ENCODE results near the gene TMEM79.

The TMEM79 gene, protein sequence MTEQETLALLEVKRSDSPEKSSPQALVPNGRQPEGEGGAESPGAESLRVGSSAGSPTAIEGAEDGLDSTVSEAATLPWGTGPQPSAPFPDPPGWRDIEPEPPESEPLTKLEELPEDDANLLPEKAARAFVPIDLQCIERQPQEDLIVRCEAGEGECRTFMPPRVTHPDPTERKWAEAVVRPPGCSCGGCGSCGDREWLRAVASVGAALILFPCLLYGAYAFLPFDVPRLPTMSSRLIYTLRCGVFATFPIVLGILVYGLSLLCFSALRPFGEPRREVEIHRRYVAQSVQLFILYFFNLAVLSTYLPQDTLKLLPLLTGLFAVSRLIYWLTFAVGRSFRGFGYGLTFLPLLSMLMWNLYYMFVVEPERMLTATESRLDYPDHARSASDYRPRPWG

DNA sequence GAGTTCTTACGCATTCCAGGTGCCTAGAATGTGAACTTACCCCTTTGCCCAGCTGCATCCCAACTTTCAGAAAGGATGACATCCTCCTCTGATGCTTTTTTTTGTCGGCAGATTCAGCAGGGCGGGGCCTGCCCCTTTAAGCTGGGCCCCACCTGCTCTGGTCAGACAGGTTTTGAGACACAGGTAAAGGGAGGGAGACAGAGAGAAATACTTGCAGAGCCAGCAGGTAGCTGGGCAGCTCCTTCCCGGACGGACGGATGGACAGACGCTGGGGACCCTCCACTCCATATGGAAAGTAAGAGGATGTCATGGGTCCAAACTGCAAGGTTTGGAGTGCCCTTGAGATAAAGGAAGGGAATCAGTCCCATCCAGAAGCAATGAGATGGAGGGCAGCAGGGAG lies at the start of gene TMEM79:
TMEM79 (plus strand) TSS at position 214 of the 400 bp plus-strand sequence. CDS start 902 bp downstream, outside the sequence.
- DNase-seq, result no peak

DNA sequence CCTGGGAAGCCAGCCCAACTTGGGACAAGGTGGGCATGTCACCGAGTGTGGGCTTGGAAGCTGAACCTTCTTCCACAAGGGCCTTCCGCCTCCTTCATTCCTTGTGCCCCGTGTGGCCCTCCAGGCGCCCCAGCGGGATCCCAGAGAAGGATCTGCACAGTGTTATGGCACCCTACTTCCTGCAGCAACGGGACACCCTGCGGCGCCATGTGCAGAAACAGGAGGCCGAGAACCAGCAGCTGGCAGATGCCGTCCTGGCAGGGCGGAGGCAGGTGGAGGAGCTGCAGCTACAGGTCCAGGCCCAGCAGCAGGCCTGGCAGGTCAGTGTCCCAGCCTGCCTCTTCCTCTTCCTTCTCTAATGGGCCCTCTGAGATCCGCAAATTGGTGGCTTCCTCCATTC lies 48.0 kb upstream of the TMEM79 start:
- no peak for DNase-seq

DNA sequence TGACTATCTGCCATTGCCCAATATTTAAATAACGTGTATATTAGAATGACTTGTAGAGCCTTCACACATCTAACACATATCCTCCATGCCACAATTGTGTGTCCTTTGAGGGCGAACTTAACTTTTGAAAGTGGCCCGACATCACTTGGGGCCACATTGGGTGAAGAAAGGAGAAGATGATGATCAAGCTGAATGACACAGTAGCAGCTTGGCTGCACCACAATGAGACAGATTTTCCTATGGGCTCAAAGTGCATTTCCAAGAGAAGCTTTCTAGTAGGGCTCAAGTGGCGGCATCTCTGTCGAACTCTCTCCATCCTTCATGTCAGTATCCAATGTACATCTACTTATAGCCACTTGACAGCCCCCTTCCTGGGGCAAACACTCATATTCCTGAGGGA lies 45.9 kb upstream of the TMEM79 start:
- DNase-seq, result no peak

DNA sequence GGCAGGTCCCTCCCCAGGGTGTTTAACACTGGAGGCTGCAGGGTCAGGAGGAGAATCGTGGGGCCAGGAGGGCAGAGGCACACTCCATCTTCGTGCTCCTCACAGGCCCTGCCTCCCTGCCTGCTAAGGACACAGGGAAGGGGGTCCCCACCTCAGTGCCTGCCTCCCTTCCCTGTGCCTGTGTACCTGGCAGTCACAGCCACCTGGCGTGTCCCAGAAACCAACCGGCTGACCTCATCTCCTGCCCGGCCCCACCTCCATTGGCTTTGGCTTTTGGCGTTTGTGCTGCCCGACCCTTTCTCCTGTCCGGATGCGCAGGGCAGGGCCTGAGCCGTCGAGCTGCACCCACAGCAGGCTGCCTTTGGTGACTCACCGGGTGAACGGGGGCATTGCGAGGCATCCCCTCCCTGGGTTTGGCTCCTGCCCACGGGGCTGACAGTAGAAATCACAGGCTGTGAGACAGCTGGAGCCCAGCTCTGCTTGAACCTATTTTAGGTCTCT lies 42.8 kb upstream of the TMEM79 start:
- no peak for DNase-seq

DNA sequence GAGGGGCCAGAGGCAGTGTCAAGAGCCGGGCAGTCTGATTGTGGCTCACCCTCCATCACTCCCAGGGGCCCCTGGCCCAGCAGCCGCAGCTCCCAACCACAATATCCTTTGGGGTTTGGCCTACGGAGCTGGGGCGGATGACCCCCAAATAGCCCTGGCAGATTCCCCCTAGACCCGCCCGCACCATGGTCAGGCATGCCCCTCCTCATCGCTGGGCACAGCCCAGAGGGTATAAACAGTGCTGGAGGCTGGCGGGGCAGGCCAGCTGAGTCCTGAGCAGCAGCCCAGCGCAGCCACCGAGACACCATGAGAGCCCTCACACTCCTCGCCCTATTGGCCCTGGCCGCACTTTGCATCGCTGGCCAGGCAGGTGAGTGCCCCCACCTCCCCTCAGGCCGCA lies 42.2 kb upstream of the TMEM79 start, which contains the start of gene BGLAP:
BGLAP (plus strand) TSS at position 259 of the 400 bp plus-strand sequence; CDS start at position 307, 48 bp downstream.
- DNase-seq, result no peak

DNA sequence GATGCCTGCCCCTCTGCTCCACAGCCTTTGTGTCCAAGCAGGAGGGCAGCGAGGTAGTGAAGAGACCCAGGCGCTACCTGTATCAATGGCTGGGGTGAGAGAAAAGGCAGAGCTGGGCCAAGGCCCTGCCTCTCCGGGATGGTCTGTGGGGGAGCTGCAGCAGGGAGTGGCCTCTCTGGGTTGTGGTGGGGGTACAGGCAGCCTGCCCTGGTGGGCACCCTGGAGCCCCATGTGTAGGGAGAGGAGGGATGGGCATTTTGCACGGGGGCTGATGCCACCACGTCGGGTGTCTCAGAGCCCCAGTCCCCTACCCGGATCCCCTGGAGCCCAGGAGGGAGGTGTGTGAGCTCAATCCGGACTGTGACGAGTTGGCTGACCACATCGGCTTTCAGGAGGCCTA lies 41.4 kb upstream of the TMEM79 start:
- no peak for DNase-seq

DNA sequence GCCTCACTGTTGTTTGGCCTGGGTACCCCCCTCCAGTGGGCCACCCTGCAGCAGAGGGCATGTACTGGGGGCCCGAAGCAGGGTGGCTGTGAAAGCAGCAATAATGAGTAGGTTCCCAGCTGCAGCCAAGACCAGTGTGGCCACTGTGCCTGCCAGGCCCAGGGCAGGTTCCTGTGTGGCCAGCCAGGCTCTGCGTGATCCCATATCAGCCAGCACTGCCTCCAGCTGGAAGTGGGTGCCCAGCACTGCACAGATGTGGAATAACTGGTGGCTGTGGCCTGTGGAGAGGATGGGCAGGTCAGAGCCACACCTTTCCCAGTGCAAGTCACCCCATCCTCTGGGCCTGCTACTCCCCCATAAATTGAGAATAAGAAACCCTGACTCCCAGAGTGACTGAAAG lies 40.0 kb upstream of the TMEM79 start:
- DNase-seq, result no peak

DNA sequence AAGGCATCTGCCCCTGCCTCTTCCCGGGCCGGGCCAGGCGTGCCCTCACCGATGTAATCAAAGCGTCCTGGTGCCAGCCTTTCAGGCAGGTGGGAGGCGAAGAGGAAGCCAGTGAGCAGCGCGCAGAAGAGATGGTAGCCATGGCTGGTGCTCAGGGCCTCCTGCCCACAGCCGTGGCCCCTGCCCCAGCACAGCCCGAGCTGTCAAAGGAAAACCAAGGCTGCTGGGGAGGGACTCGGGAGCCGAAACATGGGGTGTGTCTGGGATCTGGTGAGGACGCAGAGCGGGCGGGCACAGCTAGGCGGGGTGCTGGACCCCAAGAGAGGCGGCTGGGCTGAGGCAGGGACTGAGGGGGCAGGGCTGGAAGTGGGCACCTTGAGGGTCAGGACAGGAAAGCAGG lies 39.4 kb upstream of the TMEM79 start:
- DNase-seq, result no peak

DNA sequence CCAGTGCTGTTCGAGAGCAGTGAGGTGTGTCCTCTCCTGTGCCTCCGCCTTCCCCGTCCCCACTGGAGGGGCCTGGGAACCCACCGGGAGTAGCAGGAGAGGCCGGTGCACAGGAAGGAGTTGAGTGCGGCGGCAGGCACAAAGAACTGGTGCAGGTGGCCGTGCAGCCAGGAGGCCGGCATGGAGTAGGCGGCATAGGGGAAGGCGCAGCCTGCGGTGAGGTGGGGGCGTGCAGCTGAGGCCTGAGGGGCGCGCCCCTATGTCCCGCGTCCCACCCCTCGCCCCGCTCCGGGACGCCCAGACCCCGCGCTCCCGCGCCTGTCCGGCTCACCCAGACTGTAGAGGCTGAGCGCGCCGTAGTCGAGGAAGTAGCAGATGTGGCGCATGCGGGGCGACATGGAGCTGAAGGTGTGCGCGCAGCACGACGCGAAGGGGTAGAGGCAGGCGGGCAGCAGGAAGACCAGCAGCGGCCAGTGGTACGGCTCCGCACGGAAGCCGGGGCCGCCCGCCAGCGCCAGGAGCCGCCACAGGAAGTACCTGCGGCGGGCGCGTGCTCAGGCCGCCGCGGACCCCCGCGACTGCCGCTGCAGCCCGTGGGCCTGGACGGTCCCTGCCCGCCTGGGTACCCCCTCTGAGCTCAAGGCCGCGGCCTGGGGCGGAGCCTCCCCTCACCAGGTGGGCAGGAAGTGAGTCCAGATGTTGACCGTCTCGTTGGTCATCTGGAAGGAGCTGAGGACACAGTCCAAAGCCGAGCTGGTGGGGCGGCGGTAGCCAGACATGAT lies 38.5 kb upstream of the TMEM79 start:
- no peak for DNase-seq

DNA sequence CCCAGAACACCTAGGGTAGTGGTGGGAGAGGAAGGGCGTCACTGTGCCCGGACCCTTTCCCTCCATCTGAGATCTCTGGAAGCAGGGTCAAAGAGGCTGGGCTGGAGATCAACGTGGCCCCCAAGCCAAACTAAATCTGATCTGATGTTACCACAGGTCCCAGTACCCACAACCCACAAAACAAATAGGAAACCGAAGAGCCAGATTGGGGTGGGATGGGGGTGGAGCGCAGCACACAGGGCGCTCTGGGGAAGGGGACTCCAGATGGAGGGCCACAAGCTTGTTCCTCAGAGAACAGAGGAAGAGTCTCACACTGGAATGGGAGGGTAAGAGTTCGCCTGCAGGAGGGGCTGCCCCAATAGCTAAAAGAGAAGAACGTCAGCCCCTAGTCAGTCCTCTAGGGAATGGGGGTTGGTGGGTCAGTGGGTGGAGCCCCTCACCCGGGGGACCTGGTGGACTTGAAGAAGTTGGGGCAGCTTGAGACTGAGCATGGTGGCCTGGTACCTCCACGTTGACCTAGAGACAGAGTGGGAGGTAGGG lies 37.8 kb upstream of the TMEM79 start:
- no peak for DNase-seq

DNA sequence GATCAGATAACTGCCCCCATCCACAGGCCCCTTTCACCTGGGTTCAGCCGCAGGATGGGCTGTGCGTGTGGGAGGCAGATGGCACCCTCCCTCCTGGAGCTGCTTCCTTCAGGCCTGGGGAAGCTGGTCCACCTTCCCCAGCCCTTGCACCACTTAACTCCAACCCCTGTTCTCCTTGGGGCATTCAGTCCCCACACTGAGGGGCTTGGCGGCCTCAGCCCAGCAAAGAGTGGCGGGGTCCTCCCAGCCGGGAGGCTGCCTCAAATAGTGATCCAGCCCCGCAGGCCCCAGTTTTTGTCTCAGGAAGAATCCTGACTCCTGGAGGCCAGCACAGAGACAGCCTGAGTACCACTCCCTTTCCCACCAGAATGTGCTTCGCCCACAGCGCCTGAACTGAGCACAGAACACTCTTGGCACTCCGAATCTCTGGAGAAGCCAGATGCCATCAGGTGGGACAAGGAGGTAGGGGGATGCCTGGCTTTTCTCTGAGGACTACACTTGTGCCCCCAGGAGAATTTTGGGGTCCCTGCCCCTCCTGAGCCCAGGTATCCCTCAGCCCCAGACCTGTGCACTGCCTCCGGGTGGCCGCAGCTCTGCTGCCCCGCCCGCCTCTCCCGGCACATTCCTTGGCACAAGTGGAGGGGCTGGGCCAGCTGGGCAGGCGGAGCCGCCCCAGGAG lies 37.2 kb upstream of the TMEM79 start:
- DNase-seq, result no peak

DNA sequence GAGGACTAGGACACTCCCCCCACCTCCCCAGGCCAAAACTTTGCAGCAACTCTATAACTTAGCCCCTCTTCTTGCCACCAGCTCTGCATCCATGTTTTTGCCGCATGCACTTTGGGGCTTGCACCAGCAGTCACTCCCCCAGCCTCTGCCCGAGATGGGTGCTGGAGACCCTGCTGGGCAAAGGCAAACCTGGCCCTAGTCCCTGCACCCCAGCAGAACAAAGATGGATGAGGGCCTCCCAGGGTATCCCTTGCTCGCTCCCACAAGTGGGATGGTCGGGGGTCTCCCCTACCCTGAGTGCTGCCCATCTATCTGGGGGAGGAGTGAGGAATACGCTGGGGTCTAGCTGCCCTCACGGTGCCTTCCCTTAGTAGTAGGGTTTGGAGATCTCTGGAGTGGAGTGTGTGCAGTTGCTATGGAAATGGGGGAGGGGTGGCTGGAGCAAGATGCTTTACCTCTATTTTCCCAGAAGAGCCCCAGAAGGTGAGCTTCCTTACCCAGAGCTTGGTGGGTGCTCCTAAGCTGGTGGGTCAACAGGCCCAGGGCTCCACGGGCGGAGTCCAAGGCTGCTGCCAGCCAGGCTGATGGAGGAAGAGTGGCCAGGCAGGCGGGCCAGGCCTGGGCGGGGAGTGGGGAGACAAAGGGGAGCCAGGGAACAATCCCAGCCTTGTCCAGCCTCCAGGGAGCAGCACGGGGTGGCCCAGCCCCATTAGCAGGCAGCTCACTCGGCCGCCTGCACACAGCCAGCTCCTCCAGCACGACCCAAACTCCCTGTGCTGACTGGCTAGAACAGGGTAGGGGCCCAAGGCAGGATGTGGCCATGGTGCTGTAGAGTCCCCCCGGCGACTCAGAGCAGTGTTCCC lies 36.4 kb upstream of the TMEM79 start, which contains the start of gene PAQR6:
PAQR6 (minus strand) TSS at position 597 of the 863 bp plus-strand sequence. CDS start 1,325 bp downstream, outside the sequence.
- no peak for DNase-seq

DNA sequence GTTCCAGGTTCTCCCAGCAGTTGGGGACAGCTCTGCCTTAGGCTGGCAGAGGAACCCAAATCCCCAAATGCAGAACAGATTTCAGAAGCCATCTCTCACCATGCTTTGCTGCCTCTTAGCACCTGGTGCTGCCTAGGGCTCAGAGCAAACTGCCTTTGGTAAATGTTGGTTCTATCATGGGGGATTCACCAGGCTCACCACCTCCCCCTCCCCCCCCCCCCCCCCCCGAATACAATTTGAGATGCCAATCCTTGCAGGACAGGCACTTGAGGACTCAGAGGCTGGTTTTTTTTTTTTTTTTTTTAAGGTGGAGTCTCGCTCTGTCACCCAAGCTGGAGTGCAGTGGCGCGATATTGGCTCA lies 35.8 kb upstream of the TMEM79 start:
- DNase-seq, result no peak

DNA sequence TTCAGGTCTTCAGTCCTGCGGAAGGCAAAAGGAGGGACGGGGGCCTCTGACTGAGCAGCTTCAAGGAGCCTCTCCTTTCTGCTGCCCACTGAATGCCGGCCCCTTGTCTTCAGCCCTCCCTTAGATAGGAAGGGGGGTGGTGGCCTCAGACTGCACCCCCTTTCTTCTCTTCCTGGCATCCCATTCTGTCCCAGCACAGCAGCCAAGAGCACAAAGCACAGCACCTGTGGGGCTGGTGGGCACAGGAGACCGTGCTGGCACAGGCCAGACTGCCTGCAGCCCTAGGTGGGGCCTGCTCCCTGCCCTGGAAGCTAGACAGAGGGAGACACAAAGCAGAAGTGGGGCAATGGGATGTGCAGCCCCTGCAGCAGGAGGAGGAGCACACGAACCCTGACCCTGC lies 34.5 kb upstream of the TMEM79 start:
- DNase-seq, result no peak

DNA sequence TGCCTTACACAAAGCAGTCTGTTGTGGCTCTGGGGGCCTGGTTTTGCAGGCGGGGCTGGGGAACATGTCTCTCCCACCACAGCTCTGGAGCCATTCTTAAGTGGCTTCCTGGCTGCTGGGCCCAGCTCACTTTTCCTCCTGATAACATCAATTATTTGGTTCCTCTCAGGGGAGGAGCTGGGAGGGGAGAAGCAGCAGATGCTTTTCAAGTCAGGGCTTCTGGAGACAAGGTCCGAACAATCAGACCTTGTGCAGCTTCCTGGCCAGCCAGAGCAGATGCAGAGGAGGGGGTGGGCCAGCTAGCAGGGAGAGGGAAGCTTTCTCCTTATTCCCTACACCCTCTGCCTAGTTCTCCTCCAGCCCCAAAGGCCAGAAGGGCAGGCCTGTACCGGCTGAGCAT lies 32.6 kb upstream of the TMEM79 start:
- DNase-seq, result no peak

DNA sequence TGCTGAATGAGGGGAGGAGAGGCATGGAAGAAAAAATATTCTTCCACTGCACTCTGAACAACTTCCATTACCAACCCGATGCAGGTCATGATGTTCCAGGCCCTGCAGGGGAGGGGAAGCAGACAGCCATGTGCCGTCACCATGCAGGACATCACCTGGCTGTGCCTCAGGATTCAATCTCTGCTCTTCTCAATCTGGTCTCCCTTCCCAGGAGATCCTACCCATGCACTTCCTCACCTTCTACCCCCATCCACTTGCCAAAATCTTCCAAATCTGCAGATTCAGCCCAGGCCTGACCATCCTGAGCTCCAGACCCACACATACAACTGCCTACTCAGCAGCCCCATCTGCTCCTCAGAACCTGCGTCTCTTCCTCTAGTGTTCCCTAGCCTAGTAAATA lies 30.5 kb upstream of the TMEM79 start:
- no peak for DNase-seq

DNA sequence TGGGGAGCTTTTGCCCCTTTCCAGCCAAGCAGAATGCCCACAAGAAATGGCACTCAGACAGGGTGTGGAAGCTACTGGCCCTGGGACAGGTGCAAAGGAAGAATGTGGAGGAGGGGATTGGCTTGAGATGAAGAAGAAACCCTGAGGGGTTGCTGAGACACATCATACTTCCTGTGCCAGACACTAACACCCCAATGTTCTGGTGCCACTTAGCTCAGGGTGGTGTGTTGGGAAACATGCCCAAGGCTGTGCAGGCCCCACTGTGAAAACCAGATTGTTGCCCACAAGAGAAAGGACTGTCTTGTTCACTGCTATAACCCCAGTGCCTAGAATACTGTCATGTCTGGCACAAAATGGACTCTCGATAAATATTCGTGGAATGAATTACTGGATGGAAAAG lies 26.4 kb upstream of the TMEM79 start:
- no peak for DNase-seq

DNA sequence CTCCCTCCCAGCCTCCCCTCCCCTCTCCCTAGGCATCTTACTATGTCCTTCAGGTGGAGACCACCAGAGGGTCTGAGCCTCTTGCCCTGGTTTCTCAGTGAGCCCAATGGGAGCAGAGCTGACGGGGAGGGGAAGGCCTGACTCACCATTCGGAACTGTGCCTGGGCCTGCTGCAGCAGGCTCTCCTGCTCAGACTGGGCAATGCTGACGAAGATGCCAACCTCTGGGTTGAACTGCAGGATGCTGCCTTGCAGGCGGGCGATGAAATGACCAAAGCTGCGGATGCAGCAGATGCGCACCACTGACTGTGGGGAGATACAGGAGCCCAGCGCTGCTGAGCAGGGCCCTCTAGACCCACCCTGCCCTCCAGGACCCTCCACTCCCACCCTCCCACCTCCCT lies 25.3 kb upstream of the TMEM79 start:
- DNase-seq, result no peak

DNA sequence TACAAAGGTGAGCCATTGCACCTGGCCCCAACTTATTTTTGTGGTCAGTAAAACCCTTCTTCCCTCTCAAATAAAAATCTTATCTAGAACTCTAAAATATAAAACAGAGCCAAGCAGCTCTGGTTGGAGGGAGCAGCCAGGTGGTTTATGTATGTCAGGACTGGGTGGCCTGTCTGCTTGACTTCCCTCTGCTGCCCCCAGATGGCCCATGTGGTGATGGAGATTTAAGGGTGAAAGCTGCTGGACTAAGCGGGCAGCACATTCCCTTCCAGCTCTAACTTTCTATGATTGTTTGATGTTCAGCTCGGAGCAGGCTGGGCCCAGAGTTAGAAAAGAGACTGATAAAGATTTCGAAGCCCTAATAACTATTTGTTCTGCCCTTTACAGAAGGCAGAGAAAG lies 24.3 kb upstream of the TMEM79 start:
- DNase-seq, result no peak

DNA sequence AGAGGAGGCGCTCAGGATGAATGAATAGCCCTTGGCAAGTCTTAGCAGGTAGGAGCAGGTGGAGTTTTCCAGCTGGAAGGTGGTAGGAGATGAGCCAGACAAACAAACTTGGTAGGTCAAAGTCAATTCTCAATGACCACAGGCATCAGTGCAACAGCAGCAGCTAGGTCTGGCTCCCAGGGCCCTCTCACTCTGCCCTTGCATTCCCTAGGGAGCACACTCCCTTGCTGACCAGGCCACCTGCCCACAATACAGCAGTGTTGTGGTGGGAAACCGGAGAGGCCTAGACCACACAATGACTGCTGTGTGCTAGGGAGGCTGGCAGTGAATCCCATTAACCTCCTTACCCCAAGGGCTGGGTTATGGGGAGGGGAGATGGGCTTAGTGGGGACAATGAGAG lies 23.2 kb upstream of the TMEM79 start:
- no peak for DNase-seq

DNA sequence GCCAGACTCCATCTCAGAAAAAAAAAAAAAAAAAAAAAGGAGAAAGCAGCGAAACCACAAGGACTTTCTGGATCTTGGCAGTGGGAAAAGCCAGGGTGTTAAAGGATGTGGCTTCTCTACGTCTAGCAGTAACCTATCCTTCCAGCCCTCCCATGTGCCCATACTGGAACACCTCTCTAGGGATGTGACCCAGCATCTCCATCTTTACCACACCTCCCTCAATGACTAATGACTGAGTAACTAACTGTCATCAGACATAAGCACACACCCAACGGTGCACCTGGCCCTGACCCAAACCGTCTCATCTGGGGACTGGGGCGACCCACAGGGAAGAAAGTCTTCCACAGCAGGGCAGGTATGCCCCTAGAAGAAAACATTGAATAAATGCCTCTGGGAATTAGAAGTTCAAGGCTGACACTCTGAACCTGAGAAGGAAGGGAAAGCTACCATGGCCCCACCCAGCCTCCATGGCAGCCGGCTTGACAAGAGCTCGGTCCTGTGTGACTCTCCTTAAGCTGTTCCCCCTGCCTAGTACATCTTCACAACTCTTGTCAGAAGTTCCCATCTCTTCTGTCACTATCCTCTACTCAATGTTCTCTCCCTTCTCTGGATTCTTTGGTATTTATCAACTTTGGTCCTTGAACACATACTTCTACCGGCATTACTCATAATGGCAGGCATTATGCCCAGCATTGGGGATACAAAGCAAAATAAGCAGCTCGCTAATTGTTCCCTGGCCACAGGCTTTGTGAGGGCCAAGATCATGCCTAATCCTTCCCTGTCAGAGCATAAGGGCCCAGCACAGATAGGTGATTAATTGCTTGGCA lies 21.5 kb upstream of the TMEM79 start:
- DNase-seq, result no peak

All from NCI-H187 treated with DMSO at 0.1 percent for 48 hours (cell line).